Vagina (tissue), 2 donors: Measurements from ENCODE around the gene RWDD1. TPM values are rescaled to one million over a fixed set of nuclear protein-coding genes. Genes with fewer than 3 reads are reported as not detected.

Experiments
- DNase-seq, 2 donors: peaks; one replicate each; pipeline ENCODE4 v3.0.0-alpha.2; 2017; ENCODE audit errors: extremely low spot score in 2 of 2
- H3K27ac ChIP-seq: fragments of 200-600 bp; sonication (generic); one replicate; pipeline ENCODE4 v1.5.1; 2019
- H3K27me3 ChIP-seq: fragments of 200-600 bp; sonication (generic); one replicate; pipeline ENCODE4 v1.5.1; 2019
- H3K36me3 ChIP-seq, 2 donors: fragments of 200-600 bp; sonication (generic); one replicate each; pipeline ENCODE4 v1.5.1; 2017 to 2019
- H3K4me1 ChIP-seq: fragments of 200-600 bp; sonication (generic); one replicate; pipeline ENCODE4 v1.5.1; 2019
- H3K4me3 ChIP-seq, 2 donors: fragments of 200-600 bp; sonication (generic); 1 replicate in 1 of 2; 2 replicates in 1 of 2; pipeline ENCODE4 v1.5.1; 2016 to 2019
- H3K9me3 ChIP-seq: fragments of 200-600 bp; sonication (generic); one replicate; pipeline ENCODE4 v1.5.1; 2019
- POLR2A ChIP-seq, 2 donors: fragments of 450-650 bp; IDR thresholded peaks; one replicate each; pipeline ENCODE4 v1.6.1; 2017; ENCODE audit warnings: antibody characterized with exemption in 2 of 2, mild to moderate bottlenecking in 2 of 2, moderate library complexity in 2 of 2
- POLR2AphosphoS5 ChIP-seq, 2 donors: sonication (generic); formaldehyde crosslinking; IDR thresholded peaks; one replicate each; pipeline ENCODE4 v1.9.0; 2017; ENCODE audit warnings: antibody characterized with exemption in 2 of 2, mild to moderate bottlenecking in 2 of 2, low read depth in 1 of 2; ENCODE audit not compliant: insufficient read depth in 1 of 2
- intact Hi-C: fragments of 100-400 bp; cut with DNase I; formaldehyde crosslinking; loops from one replicate; pipeline ENCODE4 v1.15.1; 2023
- total RNA-seq: library from RNA; depleted of rRNA; stranded (reverse); fragments of >200 nt; gene quantifications from one replicate; pipeline ENCODE4 v1.2.3, GENCODE V29; 2016
- TF ChIP-seq, protein P1 (sequence below), 3 experiments: fragments of 450-650 bp in 2 of 3; fragments of 200-600 bp in 1 of 3; sonication (generic) in 1 of 3; IDR thresholded peaks; one replicate each; pipeline ENCODE4 v1.5.1; 2017 to 2019; ENCODE audit warnings: antibody characterized with exemption in 3 of 3, mild to moderate bottlenecking in 2 of 3, moderate library complexity in 2 of 3

RWDD1 gene
- total RNA-seq, 1 donor from 2014 or later: 37.8 TPM

- no peaks in the 10 kb centered on the region for H3K4me1 ChIP-seq
- TF ChIP-seq POLR2AphosphoS5 (IDR thresholded peaks at IDR 0.05; ENCODE audit: insufficient read depth in 1 of 2, low read depth in 1 of 2): no peak
- TF ChIP-seq, protein P1, sequence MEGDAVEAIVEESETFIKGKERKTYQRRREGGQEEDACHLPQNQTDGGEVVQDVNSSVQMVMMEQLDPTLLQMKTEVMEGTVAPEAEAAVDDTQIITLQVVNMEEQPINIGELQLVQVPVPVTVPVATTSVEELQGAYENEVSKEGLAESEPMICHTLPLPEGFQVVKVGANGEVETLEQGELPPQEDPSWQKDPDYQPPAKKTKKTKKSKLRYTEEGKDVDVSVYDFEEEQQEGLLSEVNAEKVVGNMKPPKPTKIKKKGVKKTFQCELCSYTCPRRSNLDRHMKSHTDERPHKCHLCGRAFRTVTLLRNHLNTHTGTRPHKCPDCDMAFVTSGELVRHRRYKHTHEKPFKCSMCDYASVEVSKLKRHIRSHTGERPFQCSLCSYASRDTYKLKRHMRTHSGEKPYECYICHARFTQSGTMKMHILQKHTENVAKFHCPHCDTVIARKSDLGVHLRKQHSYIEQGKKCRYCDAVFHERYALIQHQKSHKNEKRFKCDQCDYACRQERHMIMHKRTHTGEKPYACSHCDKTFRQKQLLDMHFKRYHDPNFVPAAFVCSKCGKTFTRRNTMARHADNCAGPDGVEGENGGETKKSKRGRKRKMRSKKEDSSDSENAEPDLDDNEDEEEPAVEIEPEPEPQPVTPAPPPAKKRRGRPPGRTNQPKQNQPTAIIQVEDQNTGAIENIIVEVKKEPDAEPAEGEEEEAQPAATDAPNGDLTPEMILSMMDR (IDR thresholded peaks at IDR 0.05): no peak
- no peak for TF ChIP-seq POLR2A (IDR thresholded peaks at IDR 0.05)
- no peaks in the 10 kb centered on the region for H3K9me3 ChIP-seq
- no peaks in the 10 kb centered on the region for H3K27me3 ChIP-seq
- no peaks in the 10 kb centered on the region for H3K36me3 ChIP-seq
- H3K27ac ChIP-seq: no peak overlapping the region
- intact Hi-C loops: loop anchor here (5.0 kb wide), 1 partner anchor 242 kb away; no protein-coding TSS in a partner anchor
- no peak for DNase-seq
- H3K4me3 ChIP-seq: no peak overlapping the region
These were observed 41.6 kb upstream of the RWDD1 start for GRCh38 chr6:116529466-116530290.

GRCh38 chr6:116530436-116530835 is 40.9 kb upstream of the RWDD1 start:
- DNase-seq: no peak
- Histone ChIP-seq H3K9me3 (no peaks in the 10 kb centered on the region), H3K4me3 (no peak overlapping the region), H3K27me3 (no peaks in the 10 kb centered on the region), H3K4me1 (no peaks in the 10 kb centered on the region), H3K27ac (no peak overlapping the region), H3K36me3 (no peaks in the 10 kb centered on the region)
- intact Hi-C loops: loop anchor here (5.0 kb wide), 1 partner anchor 243 kb away; no protein-coding TSS in a partner anchor
- TF ChIP-seq POLR2AphosphoS5 (IDR thresholded peaks at IDR 0.05; ENCODE audit: insufficient read depth in 1 of 2, low read depth in 1 of 2): no peak

DNA sequence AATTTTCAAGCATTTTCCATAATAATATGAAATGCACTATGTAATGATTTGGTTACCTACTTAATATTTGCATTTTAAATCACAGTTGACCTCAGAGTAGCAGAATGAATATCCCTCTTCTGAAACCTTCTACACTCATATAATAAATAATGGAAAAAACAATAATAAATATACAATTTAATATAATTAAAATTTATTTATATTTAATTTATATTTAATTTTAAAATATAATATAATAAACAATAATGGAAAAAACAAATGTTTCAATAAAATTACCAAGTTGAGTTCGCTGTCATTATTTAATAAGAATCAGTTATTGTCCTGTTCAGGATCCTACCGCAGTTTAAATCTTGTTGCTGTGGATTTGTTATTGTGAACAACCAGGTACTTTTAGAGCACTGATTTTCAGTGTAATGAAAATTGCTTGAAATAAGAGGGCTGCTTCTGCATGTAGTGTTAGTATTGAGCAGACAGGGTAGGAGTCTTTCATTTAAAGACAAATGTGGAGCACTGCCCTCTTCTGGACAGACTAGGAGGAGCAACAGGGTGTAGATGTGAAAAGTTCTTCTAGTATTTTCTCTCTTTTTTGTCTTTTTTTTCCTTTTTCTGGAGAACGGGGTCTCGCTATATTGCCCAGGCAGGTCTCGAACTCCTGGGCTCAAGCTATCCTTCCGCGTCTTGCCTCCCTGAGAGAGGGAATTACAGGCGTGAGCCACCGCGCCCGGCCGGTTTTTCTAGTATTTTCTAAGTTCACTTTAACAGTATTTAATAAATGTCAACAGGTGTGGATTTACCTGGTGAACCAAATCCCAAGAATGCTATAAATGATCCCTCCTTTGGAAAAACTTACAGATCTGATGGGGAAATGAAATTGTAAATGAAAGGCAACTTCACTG is 39.4 kb upstream of the RWDD1 start:
- DNase-seq: no peak
- TF ChIP-seq POLR2AphosphoS5 (IDR thresholded peaks at IDR 0.05; ENCODE audit: insufficient read depth in 1 of 2, low read depth in 1 of 2): no peak
- no peak for TF ChIP-seq POLR2A (IDR thresholded peaks at IDR 0.05)
- TF ChIP-seq, protein P1 (IDR thresholded peaks at IDR 0.05): peak; percentile 35 to 80 (median 71)

DNA sequence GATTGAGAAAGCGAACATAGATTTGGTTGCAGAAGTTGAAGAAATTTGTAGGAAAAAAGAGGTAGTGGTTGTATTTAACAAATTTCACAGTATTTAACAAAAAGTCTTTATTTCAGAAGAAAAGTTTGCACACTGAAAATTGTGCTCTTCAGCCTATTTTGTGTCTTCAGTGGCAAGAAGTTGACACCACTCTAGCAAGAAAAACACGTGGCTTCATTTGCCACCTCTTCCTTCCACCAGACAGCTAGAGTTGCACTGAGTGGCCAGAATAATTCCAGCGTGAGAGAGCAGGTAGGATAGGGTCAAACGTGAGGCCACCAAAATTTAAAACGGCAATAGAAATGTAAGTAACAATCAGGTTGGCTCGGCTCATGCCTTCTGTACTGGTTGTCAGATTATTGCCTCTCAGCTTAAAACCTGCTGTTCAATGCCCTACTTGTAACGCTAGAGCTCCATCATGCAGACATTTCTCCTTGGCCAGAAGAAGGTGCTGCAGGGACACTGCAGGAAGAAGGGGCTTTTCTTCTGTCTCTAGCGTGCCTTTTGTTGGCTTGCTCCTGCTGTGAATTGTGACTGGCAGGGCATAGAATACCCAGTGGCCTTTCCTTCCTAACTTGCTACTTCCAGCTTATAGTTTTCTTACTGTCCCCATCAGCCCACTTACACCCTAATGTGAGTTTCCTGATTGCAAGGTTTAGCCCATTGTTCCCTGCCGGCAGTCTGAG is 37.9 kb upstream of the RWDD1 start:
- Histone ChIP-seq H3K27ac (no peak overlapping the region), H3K4me3 (no peak overlapping the region), H3K4me1 (no peaks in the 10 kb centered on the region), H3K9me3 (no peaks in the 10 kb centered on the region), H3K36me3 (no peaks in the 10 kb centered on the region), H3K27me3 (no peaks in the 10 kb centered on the region)
- intact Hi-C loops: loop anchor here (5.0 kb wide), 1 partner anchor 246 kb away; no protein-coding TSS in a partner anchor
- TF ChIP-seq POLR2A (IDR thresholded peaks at IDR 0.05) (no peak), POLR2AphosphoS5 (IDR thresholded peaks at IDR 0.05; ENCODE audit: insufficient read depth in 1 of 2, low read depth in 1 of 2) (no peak)
- TF ChIP-seq, protein P1 (IDR thresholded peaks at IDR 0.05): no peak
- no peak for DNase-seq

More for the DNA sequence above, 39.4 kb upstream of the RWDD1 start:
- H3K36me3 ChIP-seq: no peaks in the 10 kb centered on the region
- H3K27ac ChIP-seq: no peak overlapping the region
- no peaks in the 10 kb centered on the region for H3K4me1 ChIP-seq
- H3K4me3 ChIP-seq: no peak overlapping the region
- intact Hi-C loops: loop anchor here (5.0 kb wide), 1 partner anchor 245 kb away; no protein-coding TSS in a partner anchor
- H3K9me3 ChIP-seq: no peaks in the 10 kb centered on the region
- H3K27me3 ChIP-seq: no peaks in the 10 kb centered on the region

GRCh38 chr6:116535109-116535508 is 36.2 kb upstream of the RWDD1 start:
- no peaks in the 10 kb centered on the region for H3K4me1 ChIP-seq
- H3K36me3 ChIP-seq: no peaks in the 10 kb centered on the region
- H3K27me3 ChIP-seq: no peaks in the 10 kb centered on the region
- intact Hi-C loops: no loop called here
- TF ChIP-seq, protein P1 (IDR thresholded peaks at IDR 0.05): no peak
- no peak for TF ChIP-seq POLR2AphosphoS5 (IDR thresholded peaks at IDR 0.05; ENCODE audit: insufficient read depth in 1 of 2, low read depth in 1 of 2)
- TF ChIP-seq POLR2A (IDR thresholded peaks at IDR 0.05): no peak
- H3K27ac ChIP-seq: no peak overlapping the region
- DNase-seq: no peak
- H3K9me3 ChIP-seq: no peaks in the 10 kb centered on the region
- H3K4me3 ChIP-seq: no peak overlapping the region
